IgD-negative memory B cell (primary cell): ENCODE measurements around the gene PSMD5. TPM values are rescaled to one million over a fixed set of nuclear protein-coding genes. Genes with fewer than 3 reads are reported as not detected.

Experiments
- H3K27ac Mint-ChIP-seq, 3 donors: one replicate each; pipeline ENCODE4 v1.8.0; 2020 to 2022; ENCODE audit warnings: mild to moderate bottlenecking in 3 of 3, mixed read lengths in 3 of 3, moderate library complexity in 1 of 3
- H3K27me3 Mint-ChIP-seq: one replicate; pipeline ENCODE4 v1.8.0; 2021; ENCODE audit warnings: mixed read lengths
- H3K36me3 Mint-ChIP-seq: one replicate; pipeline ENCODE4 v1.8.0; 2020; ENCODE audit warnings: mild to moderate bottlenecking, mixed read lengths
- H3K4me1 Mint-ChIP-seq, 3 donors: one replicate each; pipeline ENCODE4 v1.8.0; 2020 to 2022; ENCODE audit warnings: mixed read lengths in 3 of 3, mild to moderate bottlenecking in 1 of 3
- H3K4me3 Mint-ChIP-seq, 4 donors: one replicate each; pipeline ENCODE4 v1.8.0; 2020 to 2022; ENCODE audit warnings: mild to moderate bottlenecking in 4 of 4, mixed read lengths in 4 of 4, moderate library complexity in 3 of 4
- H3K9me3 Mint-ChIP-seq, 3 donors: one replicate each; pipeline ENCODE4 v1.8.0; 2020 to 2021; ENCODE audit warnings: mixed read lengths in 3 of 3, mild to moderate bottlenecking in 1 of 3
- polyA plus RNA-seq: library from polyadenylated mRNA; unstranded; fragments of 300-500 nt; fragmentation: Illumina TruSeq; gene quantifications from one replicate; pipeline ENCODE4 v1.2.3, GENCODE V29; 2021

PSMD5 gene
- polyA plus RNA-seq, 1 donor from 2014 or later = 16.8 TPM

DNA sequence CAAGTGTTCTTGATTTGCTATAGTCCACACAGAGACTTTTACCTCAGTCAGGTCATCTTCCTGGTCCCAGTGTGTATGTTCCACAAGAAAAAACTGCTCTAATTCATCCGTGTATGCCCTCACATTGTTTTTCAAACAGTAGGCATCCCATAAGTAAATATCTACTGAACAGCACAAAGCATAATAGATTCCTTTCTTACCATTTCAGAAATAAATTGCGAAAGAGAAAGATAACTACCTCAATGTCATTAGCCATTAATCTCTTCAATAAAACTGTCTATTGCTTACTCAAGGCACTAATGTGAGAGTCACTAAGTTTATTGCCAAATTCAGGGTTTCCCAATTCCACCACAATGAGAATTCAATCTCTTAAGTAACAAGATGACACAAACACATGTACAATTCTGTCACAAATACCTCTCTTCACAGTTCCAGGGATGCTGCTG is 59.1 kb downstream of the PSMD5 start:
- Mint-ChIP-seq H3K4me1 (peaks cover 13 to 27% (median 22%) of the 10 kb centered on the region in 3 donors), H3K4me3 (no peak overlapping the region), H3K9me3 (no peaks in the 10 kb centered on the region), H3K27ac (no peak overlapping the region), H3K36me3 (peaks cover 5% of the 10 kb centered on the region), H3K27me3 (no peaks in the 10 kb centered on the region)

DNA sequence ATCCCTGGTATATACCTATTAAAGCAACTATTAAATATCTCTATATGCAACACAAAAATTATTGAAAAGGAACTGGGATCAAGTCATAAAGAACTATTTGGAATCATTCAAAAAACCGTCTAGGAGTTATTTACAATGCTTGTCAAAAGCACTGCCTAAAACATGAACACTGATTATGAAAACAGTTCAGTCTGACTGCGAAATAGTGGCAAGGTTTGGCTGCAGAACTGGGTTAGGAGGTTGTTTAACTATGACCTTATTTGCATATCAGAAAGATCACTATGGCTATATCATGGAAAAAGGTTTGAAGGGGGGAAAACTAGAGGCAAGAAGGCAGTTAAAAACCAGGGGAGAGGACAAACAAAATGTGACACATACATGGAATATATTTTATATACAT is 61.5 kb downstream of the PSMD5 start:
- no peaks in the 10 kb centered on the region for H3K27me3 Mint-ChIP-seq
- peaks cover 7% of the 10 kb centered on the region for H3K36me3 Mint-ChIP-seq
- H3K4me3 Mint-ChIP-seq = no peak overlapping the region
- peaks cover 7 to 16% (median 15%) of the 10 kb centered on the region in 3 donors for H3K4me1 Mint-ChIP-seq
- no peak overlapping the region for H3K27ac Mint-ChIP-seq
- H3K9me3 Mint-ChIP-seq = no peaks in the 10 kb centered on the region

GRCh38 chr9:120780367-120780766 is 62.4 kb downstream of the PSMD5 start:
- H3K27ac Mint-ChIP-seq = no peak overlapping the region
- H3K36me3 Mint-ChIP-seq = peaks cover 9% of the 10 kb centered on the region
- H3K4me3 Mint-ChIP-seq = no peak overlapping the region
- no peaks in the 10 kb centered on the region for H3K9me3 Mint-ChIP-seq
- H3K27me3 Mint-ChIP-seq = no peaks in the 10 kb centered on the region
- peaks cover 7 to 13% (median 13%) of the 10 kb centered on the region in 3 donors for H3K4me1 Mint-ChIP-seq

- peaks cover 9% of the 10 kb centered on the region for H3K36me3 Mint-ChIP-seq
- peaks cover 7 to 13% (median 10%) of the 10 kb centered on the region in 3 donors for H3K4me1 Mint-ChIP-seq
- no peaks in the 10 kb centered on the region for H3K27me3 Mint-ChIP-seq
- no peaks in the 10 kb centered on the region for H3K9me3 Mint-ChIP-seq
- H3K27ac Mint-ChIP-seq = no peak overlapping the region
- H3K4me3 Mint-ChIP-seq = no peak overlapping the region
Measured at GRCh38 chr9:120779227-120779626, 63.5 kb downstream of the PSMD5 start.

GRCh38 chr9:120778758-120779157 is 64.0 kb downstream of the PSMD5 start:
- Mint-ChIP-seq H3K27me3 (no peaks in the 10 kb centered on the region), H3K9me3 (no peaks in the 10 kb centered on the region), H3K36me3 (peaks cover 6% of the 10 kb centered on the region), H3K4me3 (no peak overlapping the region), H3K4me1 (peaks cover 6 to 8% (median 7%) of the 10 kb centered on the region in 3 donors), H3K27ac (no peak overlapping the region)

GRCh38 chr9:120777229-120777628 is 65.5 kb downstream of the PSMD5 start:
- H3K9me3 Mint-ChIP-seq = no peaks in the 10 kb centered on the region
- peaks cover 6% of the 10 kb centered on the region for H3K36me3 Mint-ChIP-seq
- H3K27ac Mint-ChIP-seq = no peak overlapping the region
- peaks cover 2 to 7% (median 5%) of the 10 kb centered on the region in 3 donors for H3K4me1 Mint-ChIP-seq
- H3K27me3 Mint-ChIP-seq = no peaks in the 10 kb centered on the region
- no peak overlapping the region for H3K4me3 Mint-ChIP-seq

GRCh38 chr9:120776788-120777187 is 65.9 kb downstream of the PSMD5 start:
- Mint-ChIP-seq H3K9me3 (no peaks in the 10 kb centered on the region), H3K27me3 (no peaks in the 10 kb centered on the region), H3K4me3 (no peak overlapping the region), H3K36me3 (peaks cover 6% of the 10 kb centered on the region), H3K4me1 (peaks cover 2 to 7% (median 5%) of the 10 kb centered on the region in 3 donors), H3K27ac (no peak overlapping the region)

- Mint-ChIP-seq H3K4me1 (peaks cover 0 to 3% (median 0%) of the 10 kb centered on the region in 3 donors), H3K27ac (no peak overlapping the region), H3K9me3 (no peaks in the 10 kb centered on the region), H3K27me3 (no peaks in the 10 kb centered on the region), H3K36me3 (peaks cover 4% of the 10 kb centered on the region), H3K4me3 (no peak overlapping the region)
Measured at GRCh38 chr9:120775859-120776258, 66.9 kb downstream of the PSMD5 start.

DNA sequence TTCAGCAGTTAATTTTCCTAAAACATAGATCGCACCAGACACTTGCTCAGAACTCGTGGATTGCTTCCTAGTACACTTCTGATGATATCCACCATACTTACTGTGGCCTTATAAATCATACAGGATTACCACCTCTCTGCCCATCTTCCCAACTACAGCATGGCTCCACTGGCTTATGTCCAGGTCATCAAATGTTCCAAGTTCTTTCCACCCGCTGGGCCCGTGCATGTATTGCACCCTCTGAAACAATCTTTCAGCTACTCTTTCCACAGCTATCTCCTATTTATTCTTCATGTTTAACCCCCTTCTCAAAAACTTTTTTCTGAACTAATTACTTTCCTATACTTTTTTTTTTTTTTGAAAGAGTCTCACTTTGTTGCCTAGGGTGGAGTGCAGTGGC is 68.0 kb downstream of the PSMD5 start:
- no peak overlapping the region for H3K4me3 Mint-ChIP-seq
- H3K4me1 Mint-ChIP-seq = peaks cover 0 to 3% (median 0%) of the 10 kb centered on the region in 3 donors
- peaks cover 4% of the 10 kb centered on the region for H3K36me3 Mint-ChIP-seq
- no peaks in the 10 kb centered on the region for H3K9me3 Mint-ChIP-seq
- H3K27me3 Mint-ChIP-seq = no peaks in the 10 kb centered on the region
- H3K27ac Mint-ChIP-seq = no peak overlapping the region

DNA sequence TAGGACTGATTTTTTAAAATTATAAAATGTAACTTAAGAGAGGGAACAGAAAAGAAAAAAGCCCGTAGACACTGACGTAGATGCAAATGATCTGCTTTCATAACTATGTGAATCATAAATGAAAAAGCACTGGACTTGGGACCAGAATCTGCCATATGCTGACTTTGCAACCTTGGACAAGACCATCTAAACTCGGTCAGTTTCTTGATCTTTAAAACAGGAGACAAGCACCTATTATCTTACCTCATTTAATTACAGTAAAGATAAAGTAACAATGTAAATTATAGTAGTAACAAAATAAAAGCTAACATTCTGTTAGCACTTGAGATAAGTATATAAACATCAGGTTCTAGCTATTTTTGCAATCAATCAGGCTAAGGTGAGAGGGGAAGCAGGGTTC is 69.5 kb downstream of the PSMD5 start:
- Mint-ChIP-seq H3K4me1 (peaks cover 0 to under 1% (median 0%) of the 10 kb centered on the region in 3 donors), H3K27me3 (no peaks in the 10 kb centered on the region), H3K9me3 (no peaks in the 10 kb centered on the region), H3K27ac (no peak overlapping the region), H3K36me3 (peaks cover 7% of the 10 kb centered on the region), H3K4me3 (no peak overlapping the region)

DNA sequence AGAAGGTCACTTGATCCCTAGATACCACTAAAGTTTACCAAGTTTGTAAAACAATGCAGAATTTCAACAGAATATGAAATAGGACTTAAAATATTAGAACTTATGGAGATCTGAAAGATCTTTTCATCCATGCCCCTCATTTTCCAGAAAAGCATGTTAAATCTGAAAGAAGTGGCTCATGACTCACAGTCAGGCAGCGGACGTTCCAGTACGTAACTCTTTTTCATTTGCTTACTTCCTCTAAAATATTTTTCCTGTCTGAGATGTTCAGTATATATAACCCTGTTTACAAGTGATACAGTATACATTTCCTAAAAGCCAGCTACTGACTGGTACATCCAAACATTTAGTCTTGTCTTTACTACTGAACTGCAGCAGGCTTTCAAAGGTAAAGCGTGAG is 71.8 kb downstream of the PSMD5 start:
- H3K27me3 Mint-ChIP-seq = no peaks in the 10 kb centered on the region
- no peaks in the 10 kb centered on the region for H3K4me1 Mint-ChIP-seq
- H3K36me3 Mint-ChIP-seq = peaks cover 6% of the 10 kb centered on the region
- no peaks in the 10 kb centered on the region for H3K9me3 Mint-ChIP-seq
- H3K27ac Mint-ChIP-seq = no peak overlapping the region
- H3K4me3 Mint-ChIP-seq = no peak overlapping the region

DNA sequence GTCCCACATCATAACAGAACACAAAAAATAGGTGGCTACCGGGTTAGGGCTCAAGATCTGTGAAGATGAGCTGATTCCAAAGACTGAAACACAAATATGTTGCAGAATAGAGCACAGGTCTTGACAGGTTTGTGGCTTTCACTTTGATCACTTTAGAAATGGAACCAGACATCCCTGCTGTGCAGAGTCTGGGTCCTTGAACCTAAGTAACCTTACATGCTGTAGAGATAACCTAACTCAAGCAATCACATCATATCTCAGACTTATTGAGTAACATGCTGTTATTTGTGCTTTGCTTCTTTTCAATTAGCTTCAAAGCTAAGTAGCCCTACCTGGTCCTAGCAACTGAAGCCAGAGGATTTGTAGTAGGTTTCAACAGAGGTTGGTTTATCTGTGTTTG is 73.8 kb downstream of the PSMD5 start:
- Mint-ChIP-seq H3K36me3 (peaks cover 7% of the 10 kb centered on the region), H3K4me3 (no peak overlapping the region), H3K4me1 (no peaks in the 10 kb centered on the region), H3K27ac (no peak overlapping the region), H3K9me3 (no peaks in the 10 kb centered on the region), H3K27me3 (no peaks in the 10 kb centered on the region)

DNA sequence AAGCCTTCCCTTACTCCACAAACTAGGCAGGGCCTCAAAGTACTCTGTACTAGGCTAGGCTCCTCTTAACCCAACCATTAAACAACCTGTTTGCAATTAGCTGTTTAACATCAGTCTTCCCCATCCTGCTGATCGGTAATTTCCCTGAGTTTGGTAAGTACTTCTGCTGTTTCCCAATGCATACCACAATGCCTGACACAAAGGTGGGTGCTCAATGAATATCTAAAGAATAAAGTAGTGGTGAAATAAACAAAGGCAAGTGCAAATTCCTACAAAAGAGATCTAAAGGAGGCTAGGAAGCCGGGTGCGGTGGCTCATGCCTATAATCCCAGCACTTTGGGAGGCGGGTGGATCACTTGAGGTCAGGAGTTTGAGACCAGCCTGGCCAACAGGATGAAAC is 74.5 kb downstream of the PSMD5 start:
- no peaks in the 10 kb centered on the region for H3K9me3 Mint-ChIP-seq
- no peak overlapping the region for H3K27ac Mint-ChIP-seq
- peaks cover 0 to 3% (median 0%) of the 10 kb centered on the region in 3 donors for H3K4me1 Mint-ChIP-seq
- H3K36me3 Mint-ChIP-seq = peaks cover 7% of the 10 kb centered on the region
- no peak overlapping the region for H3K4me3 Mint-ChIP-seq
- H3K27me3 Mint-ChIP-seq = no peaks in the 10 kb centered on the region

DNA sequence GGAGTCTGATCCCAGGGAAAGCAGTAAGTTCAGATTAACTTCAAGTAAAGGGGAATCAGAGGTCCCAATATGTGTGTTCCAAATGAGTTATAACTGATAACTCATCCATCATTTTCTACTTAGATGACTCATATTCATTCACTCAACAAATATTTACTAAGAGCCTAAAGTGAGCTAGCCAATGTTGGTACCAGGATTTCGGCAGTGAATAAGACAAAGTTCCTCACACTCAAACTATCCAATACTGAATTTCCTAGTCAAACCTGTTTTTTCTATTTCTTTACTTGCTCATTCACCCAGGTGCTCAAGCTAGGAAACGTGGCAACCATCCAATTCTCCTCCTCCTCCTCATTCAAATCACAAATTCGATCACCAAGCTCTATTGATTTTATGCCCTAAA is 75.3 kb downstream of the PSMD5 start:
- Mint-ChIP-seq H3K9me3 (no peaks in the 10 kb centered on the region), H3K36me3 (peaks cover 7% of the 10 kb centered on the region), H3K4me3 (no peak overlapping the region), H3K27me3 (no peaks in the 10 kb centered on the region), H3K4me1 (peaks cover 0 to 4% (median 2%) of the 10 kb centered on the region in 3 donors), H3K27ac (no peak overlapping the region)
